Measurements from ENCODE around the gene SLC66A2.

The SLC66A2 gene

DNA sequence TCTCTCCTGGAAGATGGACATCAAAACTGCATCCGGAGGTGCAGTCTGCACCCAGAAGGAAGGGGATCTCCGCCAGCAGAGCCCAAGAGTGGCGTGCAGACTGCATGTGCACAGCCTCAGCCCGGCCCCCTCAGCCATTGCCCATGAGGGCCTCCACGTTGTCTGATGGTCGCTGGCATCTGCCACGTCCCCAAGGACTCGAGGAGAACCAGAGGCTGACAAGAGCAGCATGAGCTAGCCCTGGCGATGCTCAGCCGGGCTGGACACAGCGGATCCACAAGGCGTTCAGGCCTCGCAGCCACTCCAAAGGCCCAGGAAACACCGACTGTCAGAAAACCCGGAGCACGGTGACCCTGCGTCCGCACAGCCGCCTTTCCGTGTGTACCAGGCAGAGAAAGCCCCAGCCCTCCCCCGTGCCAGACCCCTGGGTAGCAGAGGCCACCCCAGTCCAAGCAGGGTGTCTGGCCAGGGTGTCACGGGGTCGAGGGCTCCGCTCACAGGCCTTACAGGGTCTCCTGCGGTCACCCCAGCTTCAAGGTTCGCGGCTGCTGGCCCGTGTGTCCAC, 48.3 kb downstream of the SLC66A2 start:
- DNase-seq (ENCODE audit: low spot score) = no peak

DNA sequence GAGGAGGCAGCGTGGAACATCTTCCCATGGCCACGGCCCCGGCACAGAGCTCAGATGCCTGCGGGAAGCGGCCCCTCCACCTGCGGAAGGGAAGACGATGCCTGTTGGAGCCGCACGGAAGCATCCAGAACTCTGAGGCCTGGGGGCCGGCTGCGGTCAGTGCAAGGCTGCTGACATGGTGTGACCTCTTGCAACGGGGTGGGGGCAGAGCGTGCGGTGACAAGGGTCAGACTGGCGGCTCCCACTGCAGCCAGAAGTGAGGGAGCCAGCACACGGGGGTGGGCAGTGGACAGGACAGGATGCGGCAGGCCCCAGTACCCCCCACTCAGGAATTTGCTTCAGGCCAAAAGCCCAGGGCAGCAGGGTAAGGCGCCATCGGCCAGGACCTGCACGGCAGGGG, 48.8 kb downstream of the SLC66A2 start:
- DNase-seq (ENCODE audit: low spot score) = no peak

DNA sequence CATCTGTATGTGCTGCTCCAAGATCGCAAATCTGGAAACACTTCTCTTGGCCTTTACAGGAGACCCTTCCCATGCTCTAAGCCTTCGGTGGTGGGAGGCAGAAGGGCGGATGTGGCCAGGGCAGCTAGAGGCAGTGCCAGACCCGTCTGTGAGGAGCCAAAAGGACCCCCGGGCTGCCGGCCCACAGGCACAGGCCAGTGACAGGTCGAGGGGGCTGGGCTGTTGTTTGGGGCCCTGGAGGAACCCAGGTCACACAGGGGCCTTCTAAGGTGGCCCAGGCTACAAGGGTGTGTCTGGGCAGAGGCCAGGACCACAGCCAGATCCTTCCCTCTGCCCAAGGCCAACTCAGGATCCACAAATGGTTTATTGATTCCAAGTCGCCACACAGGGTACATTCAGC, 49.4 kb downstream of the SLC66A2 start:
- DNase-seq (ENCODE audit: low spot score) = no peak

DNA sequence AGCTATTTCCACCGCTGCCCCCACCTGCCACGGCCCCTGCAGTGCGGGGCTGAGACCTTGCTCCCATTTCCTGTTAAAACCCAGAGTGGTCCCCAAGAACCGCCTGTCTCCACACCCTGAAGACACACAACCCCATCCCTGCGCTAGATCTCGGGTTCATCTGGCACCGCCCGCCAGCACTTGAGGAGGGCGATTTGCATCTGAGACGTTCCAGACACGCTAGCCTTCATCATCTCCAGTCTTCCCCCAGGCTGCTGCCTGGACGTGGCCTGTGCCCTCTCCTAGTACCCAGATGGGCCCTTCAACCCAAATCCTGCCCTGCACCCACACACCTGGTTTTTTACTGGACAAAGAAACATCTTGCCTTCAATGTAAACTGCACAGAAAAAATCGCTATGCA, 49.8 kb downstream of the SLC66A2 start:
- DNase-seq (ENCODE audit: low spot score) = no peak

- DNase-seq (ENCODE audit: low spot score) = no peak
Observed at GRCh38 chr18:79900610-79901570, 50.6 kb downstream of the SLC66A2 start.

- DNase-seq (ENCODE audit: low spot score) = no peak
Observed at GRCh38 chr18:79899609-79900445, 51.6 kb downstream of the SLC66A2 start.

GRCh38 chr18:79898952-79899608, 52.4 kb downstream of the SLC66A2 start:
- DNase-seq (ENCODE audit: low spot score) = no peak

DNA sequence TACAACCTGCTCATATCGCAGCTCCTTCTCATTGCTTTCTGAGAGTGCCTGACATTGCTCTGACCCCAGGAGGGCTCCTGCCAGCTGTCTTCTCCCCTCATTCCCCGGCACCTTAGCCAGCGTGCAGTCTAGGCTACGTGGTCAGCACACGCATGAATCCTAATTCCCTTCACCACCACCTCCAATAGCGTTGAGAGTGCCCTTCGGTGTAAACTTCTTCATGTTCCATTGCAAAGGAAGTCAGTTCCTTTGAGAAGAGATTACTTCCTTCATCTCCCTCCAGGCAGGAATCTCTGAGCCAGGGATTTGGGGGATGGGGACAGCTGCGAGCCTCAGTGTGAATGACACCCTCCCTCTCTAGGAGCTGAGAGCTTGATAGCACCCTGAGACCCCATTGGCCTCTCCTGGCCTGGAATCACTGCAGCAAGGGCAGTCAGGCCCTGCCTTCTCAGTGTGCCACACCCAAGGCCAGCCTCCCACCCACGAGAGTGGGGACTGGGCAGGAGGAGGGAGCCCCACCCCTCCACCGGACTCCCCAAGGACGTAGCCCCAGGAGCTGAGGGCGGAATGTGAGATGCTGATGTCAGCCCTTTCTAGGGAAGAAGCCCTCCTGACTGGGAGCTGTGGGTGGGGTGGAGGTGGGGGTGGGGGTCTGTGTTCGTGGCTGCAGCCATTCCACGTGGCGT, 53.4 kb downstream of the SLC66A2 start:
- DNase-seq (ENCODE audit: low spot score) = no peak

- DNase-seq (ENCODE audit: low spot score) = no peak
Observed at GRCh38 chr18:79896738-79897137, 54.7 kb downstream of the SLC66A2 start.

GRCh38 chr18:79890674-79891073, 60.8 kb downstream of the SLC66A2 start:
- DNase-seq (ENCODE audit: low spot score) = no peak

DNA sequence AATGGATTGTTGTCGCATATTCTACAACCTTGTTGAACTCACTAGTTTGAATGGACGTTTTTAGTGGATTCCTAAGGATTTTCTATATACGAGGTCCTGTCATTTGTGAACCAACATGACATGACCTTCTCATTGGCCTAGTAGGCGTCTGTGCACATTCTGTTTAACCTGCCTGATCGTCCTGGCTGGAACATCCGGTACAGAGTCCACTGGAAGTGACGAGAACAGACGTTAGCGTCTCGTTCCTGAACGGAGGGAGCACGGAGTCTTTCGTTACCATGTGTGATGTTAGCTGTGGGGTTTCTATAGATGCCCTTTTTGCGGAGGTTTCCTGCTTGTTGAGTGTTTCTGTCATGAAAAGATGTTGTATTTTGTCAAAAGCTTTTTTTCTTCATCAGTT, 61.9 kb downstream of the SLC66A2 start:
- no peak for DNase-seq (ENCODE audit: low spot score)

- DNase-seq (ENCODE audit: low spot score) = no peak
Observed at GRCh38 chr18:79888016-79888415, 63.4 kb downstream of the SLC66A2 start.

DNA sequence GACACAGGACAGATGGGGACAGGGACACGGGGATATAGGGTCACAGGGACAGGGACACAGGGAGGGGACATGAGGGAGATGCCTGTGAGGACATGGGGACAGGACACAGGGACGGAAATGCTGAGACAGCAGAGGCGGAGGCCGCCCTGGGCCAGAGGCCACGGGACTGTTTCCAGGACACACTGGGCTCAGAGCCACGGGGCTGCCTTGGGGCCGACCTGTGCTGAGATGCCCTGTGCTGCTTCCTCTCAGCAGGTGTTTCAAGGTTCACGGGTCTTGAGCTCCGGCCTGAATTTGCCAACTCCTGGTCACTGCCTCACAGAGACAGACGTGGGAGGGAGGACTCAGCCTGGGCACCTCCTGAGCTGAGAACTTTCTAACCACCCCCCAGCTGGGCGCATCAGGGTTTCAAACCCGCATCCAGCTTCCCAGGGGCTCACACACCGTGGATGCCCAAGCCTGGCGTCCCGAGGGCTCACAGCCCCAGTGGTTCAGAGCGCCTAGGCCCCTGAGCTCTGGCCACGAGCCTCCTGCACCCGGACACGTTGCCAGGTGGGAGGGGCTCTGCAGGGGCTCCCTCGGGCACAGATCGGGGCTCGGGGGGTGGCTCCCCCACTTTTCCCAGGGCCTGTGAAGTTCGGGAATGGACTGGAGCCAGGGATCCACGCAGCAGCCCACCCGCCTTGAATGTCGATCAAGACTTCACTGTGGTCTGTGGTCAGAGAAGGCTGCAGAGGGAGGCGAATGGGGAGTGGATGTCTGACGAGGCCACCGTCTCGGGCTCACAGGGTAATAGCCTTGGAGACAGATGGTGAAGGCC, 64.1 kb downstream of the SLC66A2 start:
- DNase-seq (ENCODE audit: low spot score) = no peak

GRCh38 chr18:79884963-79885728, 66.3 kb downstream of the SLC66A2 start:
- DNase-seq (ENCODE audit: low spot score) = no peak

DNA sequence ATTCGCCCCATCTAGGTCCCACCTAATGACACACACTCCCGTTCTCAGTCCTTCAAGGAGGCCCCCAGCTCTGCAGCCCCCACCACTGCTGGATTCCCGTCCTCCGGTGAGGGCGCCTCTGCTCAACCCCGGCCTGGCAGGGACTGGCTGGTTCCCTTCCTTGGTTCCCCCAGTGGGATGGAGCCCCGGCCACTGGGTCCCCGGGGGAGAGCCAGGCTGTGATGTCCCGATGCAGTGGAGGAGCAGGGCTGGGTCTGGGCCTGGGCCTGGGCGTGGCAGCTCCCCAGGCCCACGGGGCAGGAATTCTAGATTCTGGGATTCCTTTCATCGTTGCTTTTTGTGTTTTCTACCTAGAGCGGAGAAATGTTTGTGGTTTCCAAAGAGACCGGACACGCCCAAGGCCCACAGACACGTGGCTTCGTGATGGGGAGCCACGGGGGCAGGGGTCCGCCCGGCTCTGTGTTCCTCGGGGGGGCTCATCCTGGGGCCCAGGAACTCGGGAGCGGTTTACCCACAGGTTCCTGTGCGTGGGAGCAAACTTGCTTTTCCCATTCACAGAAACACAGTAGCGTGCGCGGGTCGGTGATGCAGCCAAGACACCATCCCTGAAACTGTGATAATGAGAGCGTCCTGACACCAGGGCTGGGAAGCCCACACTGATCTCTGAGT, 67.0 kb downstream of the SLC66A2 start:
- DNase-seq (ENCODE audit: low spot score) = no peak

DNA sequence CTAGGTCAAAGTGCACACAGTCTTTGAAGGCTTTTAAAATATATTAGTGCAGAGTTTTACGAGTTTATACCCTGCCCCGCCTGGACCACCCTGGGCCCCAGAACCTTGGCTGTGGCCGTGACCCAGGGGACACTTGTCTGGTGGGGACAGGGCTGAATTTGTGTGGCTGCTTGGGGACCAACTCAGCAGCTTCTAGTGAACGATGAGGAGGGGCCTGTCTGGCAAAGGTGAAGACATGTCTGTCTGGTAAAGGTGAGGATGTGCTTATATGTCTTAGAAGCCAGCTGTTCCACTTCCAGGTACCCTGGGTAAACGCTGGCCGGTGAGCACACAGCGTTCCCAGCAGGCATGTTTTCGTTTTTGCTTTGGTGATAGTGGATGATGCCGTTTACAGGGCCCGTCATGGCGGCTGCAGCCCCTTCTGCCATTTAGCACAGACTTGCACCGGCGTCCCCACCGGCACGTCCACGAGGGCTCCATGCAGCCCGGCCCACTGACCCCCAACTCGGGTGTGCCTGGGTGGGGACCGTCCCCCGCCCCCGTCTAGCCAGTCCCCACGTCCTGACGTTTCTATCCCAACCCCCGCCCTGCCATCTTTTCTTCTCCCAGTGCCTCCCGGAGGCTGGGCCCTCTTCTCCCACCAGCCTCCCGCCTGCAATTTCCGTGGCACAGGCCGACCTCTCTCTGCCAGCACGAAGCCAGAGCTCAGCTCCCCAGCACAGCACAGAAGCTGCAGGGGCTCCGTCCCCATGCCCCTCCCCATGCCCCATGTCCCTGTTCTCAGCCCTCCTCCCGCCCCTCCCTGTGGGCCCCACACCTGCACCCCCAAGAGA, 67.8 kb downstream of the SLC66A2 start:
- DNase-seq (ENCODE audit: low spot score) = no peak

GRCh38 chr18:79882522-79883241, 68.8 kb downstream of the SLC66A2 start:
- DNase-seq (ENCODE audit: low spot score) = no peak

GRCh38 chr18:79881695-79882094, 69.8 kb downstream of the SLC66A2 start:
- DNase-seq (ENCODE audit: low spot score) = no peak

Measured in LoVo (cell line).